ENCODE results near the gene PIERCE2.
"Not testable (repeated sequence)": the region's sequence is repeated elsewhere in the genome, so short reads cannot be mapped to it uniquely, and the experiment has no call there.

Gene PIERCE2

DNA sequence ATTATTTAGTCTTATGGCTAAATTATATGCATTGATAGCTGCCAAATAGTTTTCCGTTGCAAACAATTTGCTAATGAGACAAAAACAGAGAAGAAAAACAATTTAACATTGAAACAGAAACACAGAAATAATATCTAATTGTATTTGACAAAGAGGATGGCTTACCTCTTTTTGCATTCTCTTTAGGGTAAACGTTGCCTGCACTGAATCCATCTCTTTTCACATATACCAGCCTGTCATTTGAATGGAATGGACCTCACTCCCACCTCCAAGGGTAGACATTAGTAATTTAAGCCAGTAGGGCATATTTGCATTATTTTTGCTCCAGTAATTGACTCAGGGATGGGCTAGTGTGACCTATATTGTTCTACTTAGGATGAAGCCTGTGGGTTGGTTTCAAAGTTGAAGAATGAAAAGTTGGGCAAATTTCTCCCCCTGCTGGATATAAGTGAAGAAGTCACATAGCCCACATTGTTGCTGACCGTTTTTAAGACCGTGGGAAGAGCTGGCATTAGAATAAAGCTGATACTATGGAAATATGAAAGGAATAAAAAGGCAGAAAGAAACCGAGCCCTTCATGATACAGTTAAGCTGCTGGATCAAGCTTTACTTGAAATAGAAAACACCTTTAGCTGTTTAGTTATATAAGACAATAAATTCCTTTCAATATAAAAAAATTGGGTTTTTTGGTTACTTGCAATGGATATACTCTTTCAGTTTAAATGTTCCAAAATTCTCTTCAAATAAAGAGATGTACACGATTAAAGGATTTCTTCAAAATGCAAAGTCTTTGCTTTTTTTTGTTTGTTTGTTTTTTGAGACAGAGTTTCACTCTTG lies 26.9 kb downstream of the PIERCE2 start:
- DNase-seq (ENCODE audit: low read depth in 2 of 2) = peak; percentile 8 to 9

DNA sequence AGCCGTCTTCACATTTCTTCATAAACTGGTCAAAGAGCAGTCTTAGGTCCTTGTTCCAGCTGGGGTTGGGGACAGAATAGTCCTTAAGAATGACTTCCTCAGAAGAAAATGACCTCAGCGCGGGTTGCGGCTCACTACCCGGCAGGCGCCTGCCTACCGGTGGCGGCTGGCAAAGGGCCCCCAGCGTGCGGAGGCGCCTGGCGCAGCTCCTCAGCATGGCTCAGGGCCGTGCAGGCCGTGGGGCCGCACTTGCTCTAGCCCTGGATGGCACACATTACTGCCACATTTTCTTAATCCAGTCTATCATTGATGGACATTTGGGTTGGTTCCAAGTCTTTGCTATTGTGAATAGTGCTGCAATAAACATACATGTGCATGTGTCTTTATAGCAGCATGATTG lies 34.8 kb downstream of the PIERCE2 start:
- not testable (repeated sequence) for DNase-seq (ENCODE audit: low read depth in 2 of 2)

DNA sequence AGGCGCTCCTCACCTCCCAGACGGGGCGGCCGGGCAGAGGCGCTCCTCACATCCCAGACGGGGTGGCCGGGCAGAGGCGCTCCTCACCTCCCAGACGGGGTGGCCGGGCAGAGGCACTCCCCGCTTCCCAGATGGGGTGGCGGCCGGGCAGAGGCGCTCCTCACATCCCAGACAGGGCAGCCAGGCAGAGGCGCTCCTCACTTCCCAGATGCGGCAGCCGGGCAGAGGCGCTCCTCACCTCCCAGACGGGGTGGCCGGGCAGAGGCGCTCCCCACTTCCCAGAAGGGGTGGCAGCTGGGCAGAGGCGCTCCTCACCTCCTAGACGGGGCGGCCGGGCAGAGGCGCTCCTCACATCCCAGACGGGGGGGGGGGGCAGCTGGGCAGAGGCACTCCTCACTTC lies 37.6 kb downstream of the PIERCE2 start:
- DNase-seq (ENCODE audit: low read depth in 2 of 2) = not testable (repeated sequence)

DNA sequence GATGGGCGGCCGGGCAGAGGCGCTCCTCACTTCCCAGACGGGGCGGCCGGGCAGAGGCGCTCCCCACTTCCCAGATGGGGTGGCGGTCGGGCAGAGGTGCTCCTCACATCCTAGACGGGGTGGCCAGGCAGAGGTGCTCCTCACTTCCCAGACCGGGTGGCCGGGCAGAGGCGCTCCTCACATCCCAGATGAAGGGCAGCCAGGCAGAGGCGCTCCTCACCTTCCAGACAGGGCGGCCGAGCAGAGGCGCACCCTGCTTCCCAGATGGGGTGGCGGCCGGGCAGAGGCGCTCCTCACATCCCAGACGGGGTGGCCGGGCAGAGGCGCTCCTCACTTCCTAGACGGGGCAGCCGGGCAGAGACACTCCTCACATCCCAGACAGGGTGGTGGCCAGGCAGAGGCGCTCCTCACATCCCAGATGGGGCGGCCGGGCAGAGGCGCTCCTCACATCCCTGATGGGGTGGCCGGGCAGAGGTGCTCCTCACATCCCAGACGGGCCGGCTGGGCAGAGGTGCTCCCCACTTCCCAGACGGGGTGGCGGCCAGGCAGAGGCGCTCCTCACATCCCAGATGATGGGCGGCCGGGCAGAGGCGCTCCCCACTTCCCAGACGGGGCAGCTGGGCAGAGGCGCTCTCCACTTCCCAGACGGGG lies 38.2 kb downstream of the PIERCE2 start:
- not testable (repeated sequence) for DNase-seq (ENCODE audit: low read depth in 2 of 2)

DNA sequence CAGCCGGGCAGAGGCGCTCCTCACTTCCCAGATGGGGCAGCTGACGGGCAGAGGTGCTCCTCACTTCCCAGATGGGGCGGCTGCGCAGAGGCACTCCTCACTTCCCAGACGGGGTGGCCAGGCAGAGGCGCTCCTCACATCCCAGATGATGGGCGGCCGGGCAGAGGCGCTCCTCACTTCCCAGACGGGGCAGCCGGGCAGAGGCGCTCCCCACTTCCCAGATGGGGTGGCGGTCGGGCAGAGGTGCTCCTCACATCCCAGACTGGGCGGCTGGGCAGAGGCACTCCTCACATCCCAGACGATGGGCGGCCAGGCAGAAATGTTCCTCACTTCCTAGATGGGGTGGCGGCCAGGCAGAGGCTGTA lies 38.7 kb downstream of the PIERCE2 start:
- not testable (repeated sequence) for DNase-seq (ENCODE audit: low read depth in 2 of 2)

DNA sequence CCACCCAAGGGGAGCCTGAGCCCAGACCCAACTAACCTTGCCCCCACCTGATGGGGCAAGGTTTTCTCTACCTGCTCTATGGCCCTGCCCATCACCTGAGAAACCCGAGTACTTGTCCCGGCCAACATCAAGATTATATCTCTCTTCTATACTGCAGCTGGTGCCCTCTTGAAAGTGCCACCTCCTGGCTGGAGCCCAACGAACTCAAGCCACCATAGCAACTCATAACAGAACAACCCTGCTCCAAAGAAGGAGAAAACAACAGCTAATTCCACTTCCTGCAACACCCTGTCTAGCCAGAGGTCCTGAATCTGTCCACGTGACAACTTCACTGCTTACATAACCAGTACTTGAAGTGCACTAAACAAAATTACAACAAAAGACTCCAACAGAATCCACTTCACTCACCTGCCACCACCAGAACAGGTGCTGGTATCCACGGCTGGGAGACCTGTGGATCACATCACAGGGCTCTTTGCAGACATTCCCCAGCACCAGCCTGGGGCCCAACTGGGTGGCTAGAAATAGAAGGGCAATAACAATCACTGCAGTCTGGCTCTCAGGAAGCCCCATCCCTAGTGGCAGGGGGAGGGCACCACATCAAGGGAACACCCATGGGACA lies 49.2 kb downstream of the PIERCE2 start:
- DNase-seq (ENCODE audit: low read depth in 2 of 2) = no peak

DNA sequence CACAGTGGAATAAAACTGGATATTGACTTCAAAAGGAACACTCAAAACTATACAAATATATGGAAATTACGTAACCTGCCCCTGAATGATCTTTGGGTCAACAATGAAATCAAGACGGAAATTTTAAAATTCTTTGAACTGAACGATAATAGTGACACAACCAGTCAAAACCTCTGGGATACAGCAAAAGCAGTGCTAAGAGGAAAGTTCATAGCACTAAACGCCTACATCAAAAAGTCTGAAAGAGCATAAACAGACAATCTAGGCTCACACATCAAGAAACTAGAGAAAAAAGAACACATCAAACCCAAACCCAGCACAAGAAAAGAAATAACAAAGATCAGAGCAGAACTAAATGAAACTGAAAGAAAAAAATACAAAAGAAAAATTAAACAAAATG lies 53.2 kb downstream of the PIERCE2 start:
- no peak for DNase-seq (ENCODE audit: low read depth in 2 of 2)

DNA sequence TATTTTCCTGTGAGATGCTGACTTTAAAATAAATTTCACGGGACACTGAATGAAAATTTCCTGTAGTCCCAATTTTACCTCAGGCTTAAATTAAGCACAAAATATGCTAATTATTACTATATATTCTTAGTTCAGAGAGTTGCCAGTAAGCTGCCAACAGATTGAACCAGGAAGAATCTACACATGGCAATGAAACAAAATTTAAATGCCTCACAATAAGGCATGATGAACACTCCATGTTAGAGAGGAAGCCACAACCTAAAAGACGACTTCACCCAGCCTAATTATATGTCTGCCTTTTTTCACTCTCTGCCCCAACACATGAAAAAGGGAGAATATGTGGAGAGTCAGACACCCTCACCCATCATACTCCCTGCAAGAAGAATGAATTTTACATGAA lies 60.0 kb downstream of the PIERCE2 start:
- no peak for DNase-seq (ENCODE audit: low read depth in 2 of 2)
